Right lung (tissue), 10 donors: ENCODE results near the gene ENTREP1. TPM values are rescaled to one million over a fixed set of nuclear protein-coding genes. Genes with fewer than 3 reads are reported as not detected.
A peak's percentile ranks its signal among the peaks of the same experiment; 100 is the strongest.
"Not testable (repeated sequence)": the region's sequence is repeated elsewhere in the genome, so short reads cannot be mapped to it uniquely, and the experiment has no call there.

Experiments used
- DNase-seq, 2 donors: peaks; one replicate each; pipeline ENCODE4 v3.0.0-alpha.2; 2013
- long read RNA-seq, 8 donors: transcript quantifications; one replicate each; lab custom pipeline, GENCODE V29; 2026
- polyA plus RNA-seq, 5 donors: library from polyadenylated mRNA; unstranded; fragments of 120-200 nt; gene quantifications; one replicate each; pipeline versions ENCODE4 v1.2.1 to v1.2.3, GENCODE V29; 2013; ENCODE audit warnings: inconsistent platforms in 1 of 5, low replicate concordance in 1 of 5; ENCODE audit not compliant: insufficient read length in 5 of 5, insufficient read depth in 1 of 5

ENTREP1 gene
- 10 to 100 TPM; 28.3 to 54.4 (median 50.2) TPM for polyA plus RNA-seq
- long read RNA-seq, donor 1, partial matches to known transcripts: 26 of 28 reads
- long read RNA-seq, donor 1, other reads (novel, unspliced or antisense): 0 of 28 reads
- long read RNA-seq, donor 2, partial matches to known transcripts: 7 of 11 reads
- long read RNA-seq, donor 2, other reads (novel, unspliced or antisense): 0 of 11 reads
- long read RNA-seq, donor 3, partial matches to known transcripts: 6 of 6 reads
- long read RNA-seq, donor 3, other reads (novel, unspliced or antisense): 0 of 6 reads
- long read RNA-seq, donor 4, partial matches to known transcripts: 11 of 11 reads
- long read RNA-seq, donor 4, other reads (novel, unspliced or antisense): 0 of 11 reads
- long read RNA-seq, donor 5, partial matches to known transcripts: 10 of 14 reads
- long read RNA-seq, donor 5, other reads (novel, unspliced or antisense): 0 of 14 reads
- long read RNA-seq, donor 6, transcript FAM189A2-202 (11 exons, 2,648 nt): major isoform, 5 of 32 reads
- long read RNA-seq, donor 6, partial matches to known transcripts: 27 of 32 reads
- long read RNA-seq, donor 6, other reads (novel, unspliced or antisense): 0 of 32 reads
- long read RNA-seq, donor 7, partial matches to known transcripts: 0 of 1 reads
- long read RNA-seq, donor 7, other reads (novel, unspliced or antisense): 0 of 1 reads
- long read RNA-seq, donor 8, partial matches to known transcripts: 0 of 4 reads
- long read RNA-seq, donor 8, other reads (novel, unspliced or antisense): 0 of 4 reads

GRCh38 chr9:69324549-69325401 is at the start of gene ENTREP1:
TSS of gene ENTREP1 (plus strand) at chr9:69325215. CDS start at chr9:69325310, 95 bp downstream.
- DNase-seq: no peak

GRCh38 chr9:69276775-69277174 is 48.2 kb upstream of the ENTREP1 start:
- peak; percentile 66 for DNase-seq

- DNase-seq: no peak
Measured at GRCh38 chr9:69279084-69279731, 45.8 kb upstream of the ENTREP1 start.

GRCh38 chr9:69279733-69280132 is 45.3 kb upstream of the ENTREP1 start:
- no peak for DNase-seq

GRCh38 chr9:69283003-69283402 is 42.0 kb upstream of the ENTREP1 start:
- no peak for DNase-seq

GRCh38 chr9:69292078-69292477 is 32.9 kb upstream of the ENTREP1 start:
- DNase-seq: no peak

GRCh38 chr9:69293156-69293555 is 31.9 kb upstream of the ENTREP1 start:
- no peak for DNase-seq

- DNase-seq: peak in 1 of 2 donors; percentile 31
Measured at GRCh38 chr9:69295872-69296552, 29.0 kb upstream of the ENTREP1 start.

- DNase-seq: no peak
Measured at GRCh38 chr9:69297300-69297980, 27.6 kb upstream of the ENTREP1 start.

GRCh38 chr9:69299315-69299714 is 25.7 kb upstream of the ENTREP1 start:
- DNase-seq: no peak

- no peak for DNase-seq
Measured at GRCh38 chr9:69299826-69300225, 25.2 kb upstream of the ENTREP1 start.

GRCh38 chr9:69303331-69303730 is 21.7 kb upstream of the ENTREP1 start:
- DNase-seq: no peak

- not testable (repeated sequence) for DNase-seq
Measured at GRCh38 chr9:69306895-69307445, 18.0 kb upstream of the ENTREP1 start.

- DNase-seq: peak; percentile 60 to 64
Measured at GRCh38 chr9:69307446-69308205, 17.4 kb upstream of the ENTREP1 start.

GRCh38 chr9:69308206-69308931 is 16.6 kb upstream of the ENTREP1 start:
- DNase-seq: no peak

- no peak for DNase-seq
Measured at GRCh38 chr9:69313175-69313574, 11.8 kb upstream of the ENTREP1 start.

GRCh38 chr9:69314547-69314946 is 10.5 kb upstream of the ENTREP1 start:
- no peak for DNase-seq

- no peak for DNase-seq
Measured at GRCh38 chr9:69317081-69317480, 7.9 kb upstream of the ENTREP1 start.
